Peyer's patch (tissue), 4 donors: ENCODE results near the gene NCKAP5. TPM values are rescaled to one million over a fixed set of nuclear protein-coding genes. Genes with fewer than 3 reads are reported as not detected.

Source experiments
- DNase-seq, 3 donors: peaks; one replicate each; pipeline ENCODE4 v3.0.0-alpha.2; 2017 to 2019
- H3K27ac ChIP-seq, 4 donors: fragments of 200-600 bp; sonication (generic); one replicate each; pipeline ENCODE4 v1.5.1; 2016 to 2019
- H3K27me3 ChIP-seq, 2 donors: fragments of 200-600 bp; sonication (generic); one replicate each; pipeline ENCODE4 v1.5.1; 2019
- H3K36me3 ChIP-seq, 3 donors: fragments of 200-600 bp; sonication (generic); one replicate each; pipeline ENCODE4 v1.5.1; 2016 to 2019
- H3K4me1 ChIP-seq, 4 donors: fragments of 200-600 bp; sonication (generic); one replicate each; pipeline ENCODE4 v1.5.1; 2016 to 2019
- H3K4me3 ChIP-seq, 4 donors: fragments of 200-600 bp; sonication (generic); 1 replicate in 3 of 4; 2 replicates in 1 of 4; pipeline ENCODE4 v1.5.1; 2016 to 2019; ENCODE audit warnings: mild to moderate bottlenecking in 1 of 4
- H3K9me3 ChIP-seq, 4 donors: fragments of 200-600 bp; sonication (generic); one replicate each; pipeline ENCODE4 v1.5.1; 2016 to 2019; ENCODE audit warnings: mild to moderate bottlenecking in 1 of 4
- POLR2A ChIP-seq, 2 donors: fragments of 450-650 bp; IDR thresholded peaks; one replicate each; pipeline ENCODE4 v1.5.1; 2017; ENCODE audit warnings: antibody characterized with exemption in 2 of 2, mild to moderate bottlenecking in 2 of 2, moderate library complexity in 2 of 2
- total RNA-seq, 4 donors: library from RNA; depleted of rRNA; stranded (reverse); fragments of >200 nt; gene quantifications; one replicate each; pipeline ENCODE4 v1.1.0, GENCODE V29; 2016
- TF ChIP-seq, protein P1 (sequence below), 6 experiments: fragments of 450-650 bp in 4 of 6; fragments of 200-600 bp in 2 of 6; sonication (generic) in 1 of 6; IDR thresholded peaks; one replicate each; pipeline ENCODE4 v1.5.1; 2017 to 2019; ENCODE audit warnings: antibody characterized with exemption in 6 of 6, mild to moderate bottlenecking in 3 of 6, moderate library complexity in 1 of 6

Gene NCKAP5
- total RNA-seq, 4 donors from 2014 or later, result 9.1 to 28.5 (median 22.5) TPM

DNA sequence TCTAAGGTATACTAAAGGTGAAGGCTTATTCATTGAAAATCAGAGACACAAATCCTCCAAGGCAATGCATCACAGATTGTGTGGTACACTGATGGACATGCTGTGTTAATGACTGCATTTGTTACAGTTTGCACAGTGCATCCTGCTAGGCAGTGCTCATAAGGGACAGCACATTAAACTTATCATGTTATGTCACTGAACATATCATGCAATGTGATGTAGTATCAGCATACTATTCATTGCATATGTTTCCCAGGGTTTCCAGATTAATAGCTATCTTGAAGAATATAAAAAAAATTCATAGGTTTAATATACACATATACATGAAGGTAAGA, 225.3 kb downstream of the NCKAP5 start:
- Histone ChIP-seq H3K4me3 (no peak overlapping the region), H3K4me1 (no peaks in the 10 kb centered on the region), H3K27ac (no peak overlapping the region), H3K27me3 (no peaks in the 10 kb centered on the region), H3K36me3 (no peaks in the 10 kb centered on the region), H3K9me3 (no peaks in the 10 kb centered on the region)
- TF ChIP-seq, protein P1, sequence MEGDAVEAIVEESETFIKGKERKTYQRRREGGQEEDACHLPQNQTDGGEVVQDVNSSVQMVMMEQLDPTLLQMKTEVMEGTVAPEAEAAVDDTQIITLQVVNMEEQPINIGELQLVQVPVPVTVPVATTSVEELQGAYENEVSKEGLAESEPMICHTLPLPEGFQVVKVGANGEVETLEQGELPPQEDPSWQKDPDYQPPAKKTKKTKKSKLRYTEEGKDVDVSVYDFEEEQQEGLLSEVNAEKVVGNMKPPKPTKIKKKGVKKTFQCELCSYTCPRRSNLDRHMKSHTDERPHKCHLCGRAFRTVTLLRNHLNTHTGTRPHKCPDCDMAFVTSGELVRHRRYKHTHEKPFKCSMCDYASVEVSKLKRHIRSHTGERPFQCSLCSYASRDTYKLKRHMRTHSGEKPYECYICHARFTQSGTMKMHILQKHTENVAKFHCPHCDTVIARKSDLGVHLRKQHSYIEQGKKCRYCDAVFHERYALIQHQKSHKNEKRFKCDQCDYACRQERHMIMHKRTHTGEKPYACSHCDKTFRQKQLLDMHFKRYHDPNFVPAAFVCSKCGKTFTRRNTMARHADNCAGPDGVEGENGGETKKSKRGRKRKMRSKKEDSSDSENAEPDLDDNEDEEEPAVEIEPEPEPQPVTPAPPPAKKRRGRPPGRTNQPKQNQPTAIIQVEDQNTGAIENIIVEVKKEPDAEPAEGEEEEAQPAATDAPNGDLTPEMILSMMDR (IDR thresholded peaks at IDR 0.05), result no peak
- DNase-seq, result no peak

GRCh38 chr2:133342286-133343017, 225.8 kb downstream of the NCKAP5 start:
- no peaks in the 10 kb centered on the region for H3K36me3 ChIP-seq
- no peaks in the 10 kb centered on the region for H3K27me3 ChIP-seq
- DNase-seq, result no peak
- TF ChIP-seq, protein P1 (IDR thresholded peaks at IDR 0.05), result no peak
- TF ChIP-seq POLR2A (IDR thresholded peaks at IDR 0.05), result no peak
- H3K4me1 ChIP-seq, result no peaks in the 10 kb centered on the region
- no peak overlapping the region for H3K27ac ChIP-seq
- no peak overlapping the region for H3K4me3 ChIP-seq
- no peaks in the 10 kb centered on the region for H3K9me3 ChIP-seq

DNA sequence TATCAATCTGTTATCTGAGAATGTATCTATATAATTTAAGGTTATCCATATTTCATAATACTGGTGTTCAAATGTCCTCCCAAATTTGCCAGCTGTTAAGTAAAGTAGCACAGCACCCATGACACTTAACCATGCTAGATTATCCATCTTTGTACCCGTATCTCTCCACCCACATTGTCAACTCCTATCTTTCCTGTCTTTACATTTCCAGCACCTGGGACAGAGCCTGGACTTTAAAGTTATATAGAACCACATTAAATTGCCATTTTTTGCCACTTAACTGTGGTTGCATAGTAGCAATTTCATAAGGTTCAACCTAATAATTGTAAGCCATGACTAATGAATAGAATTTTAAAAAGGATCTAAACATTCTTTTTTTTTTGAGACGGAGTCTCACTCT, 226.7 kb downstream of the NCKAP5 start:
- Histone ChIP-seq H3K9me3 (no peaks in the 10 kb centered on the region), H3K27ac (no peak overlapping the region)
- DNase-seq, result no peak

GRCh38 chr2:133338224-133338623, 230.0 kb downstream of the NCKAP5 start:
- Histone ChIP-seq H3K4me3 (no peak overlapping the region), H3K27ac (no peak overlapping the region), H3K4me1 (no peaks in the 10 kb centered on the region), H3K9me3 (no peaks in the 10 kb centered on the region), H3K27me3 (no peaks in the 10 kb centered on the region), H3K36me3 (no peaks in the 10 kb centered on the region)
- no peak for DNase-seq
- TF ChIP-seq, protein P1 (IDR thresholded peaks at IDR 0.05), result no peak
- no peak for TF ChIP-seq POLR2A (IDR thresholded peaks at IDR 0.05)

More for the DNA sequence above, 226.7 kb downstream of the NCKAP5 start:
- H3K4me1 ChIP-seq, result no peaks in the 10 kb centered on the region
- no peaks in the 10 kb centered on the region for H3K27me3 ChIP-seq
- H3K4me3 ChIP-seq, result no peak overlapping the region
- no peaks in the 10 kb centered on the region for H3K36me3 ChIP-seq
- TF ChIP-seq, protein P1 (IDR thresholded peaks at IDR 0.05), result no peak
- TF ChIP-seq POLR2A (IDR thresholded peaks at IDR 0.05), result no peak

- no peaks in the 10 kb centered on the region for H3K36me3 ChIP-seq
- H3K27ac ChIP-seq, result no peak overlapping the region
- H3K4me3 ChIP-seq, result no peak overlapping the region
- TF ChIP-seq POLR2A (IDR thresholded peaks at IDR 0.05), result no peak
- TF ChIP-seq, protein P1 (IDR thresholded peaks at IDR 0.05), result no peak
- H3K9me3 ChIP-seq, result no peaks in the 10 kb centered on the region
- no peaks in the 10 kb centered on the region for H3K27me3 ChIP-seq
- H3K4me1 ChIP-seq, result no peaks in the 10 kb centered on the region
- DNase-seq, result no peak
Measured at GRCh38 chr2:133334923-133335322, 233.3 kb downstream of the NCKAP5 start.

GRCh38 chr2:133333181-133333580, 235.1 kb downstream of the NCKAP5 start:
- Histone ChIP-seq H3K36me3 (no peaks in the 10 kb centered on the region), H3K9me3 (no peaks in the 10 kb centered on the region), H3K27ac (no peak overlapping the region), H3K4me1 (no peaks in the 10 kb centered on the region), H3K27me3 (no peaks in the 10 kb centered on the region), H3K4me3 (no peak overlapping the region)
- no peak for DNase-seq
- no peak for TF ChIP-seq POLR2A (IDR thresholded peaks at IDR 0.05)
- TF ChIP-seq, protein P1 (IDR thresholded peaks at IDR 0.05), result no peak
